Measurements from ENCODE around the gene NTRK2. TPM values are rescaled to one million over a fixed set of nuclear protein-coding genes. Genes with fewer than 3 reads are reported as not detected.

The NTRK2 gene
- total RNA-seq, 4 donors from 2014 or later: 1.1 to 7.3 (median 1.5) TPM

DNA sequence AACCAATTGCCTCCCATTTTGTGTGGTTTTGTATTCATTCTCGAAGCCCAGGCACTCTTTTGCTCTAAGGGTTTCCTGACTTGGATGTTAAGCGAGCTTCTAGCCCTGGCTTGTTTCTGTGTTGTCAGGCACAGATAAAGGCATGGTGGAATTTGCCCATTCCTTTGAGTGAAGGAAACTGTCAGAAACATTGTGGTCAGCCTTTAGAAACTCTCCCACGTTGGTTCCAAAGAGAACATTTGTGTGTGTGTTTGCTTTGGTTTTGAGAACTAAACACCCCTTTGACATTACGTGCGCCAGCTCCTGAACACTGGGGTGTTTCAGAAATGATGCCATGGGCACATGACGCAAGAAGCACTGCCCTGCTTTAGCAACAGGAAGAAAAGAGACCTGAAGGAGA lies 320.9 kb downstream of the NTRK2 start:
- H3K27ac ChIP-seq: no peak overlapping the region
- H3K4me3 ChIP-seq: no peak overlapping the region
- H3K27me3 ChIP-seq: no peaks in the 10 kb centered on the region
- ATAC-seq: no peak
- no peak for DNase-seq
- in situ Hi-C loops (cut with MboI; ENCODE audit: low sequenced_read_pairs in 4 of 4): no loop called here
- no peaks in the 10 kb centered on the region for H3K9me3 ChIP-seq
- H3K4me1 ChIP-seq: no peaks in the 10 kb centered on the region
- H3K36me3 ChIP-seq: no peaks in the 10 kb centered on the region
- intact Hi-C loops (cut with DNase I; ENCODE audit: low total_unique reads): no loop called here
- TF ChIP-seq, protein P1, sequence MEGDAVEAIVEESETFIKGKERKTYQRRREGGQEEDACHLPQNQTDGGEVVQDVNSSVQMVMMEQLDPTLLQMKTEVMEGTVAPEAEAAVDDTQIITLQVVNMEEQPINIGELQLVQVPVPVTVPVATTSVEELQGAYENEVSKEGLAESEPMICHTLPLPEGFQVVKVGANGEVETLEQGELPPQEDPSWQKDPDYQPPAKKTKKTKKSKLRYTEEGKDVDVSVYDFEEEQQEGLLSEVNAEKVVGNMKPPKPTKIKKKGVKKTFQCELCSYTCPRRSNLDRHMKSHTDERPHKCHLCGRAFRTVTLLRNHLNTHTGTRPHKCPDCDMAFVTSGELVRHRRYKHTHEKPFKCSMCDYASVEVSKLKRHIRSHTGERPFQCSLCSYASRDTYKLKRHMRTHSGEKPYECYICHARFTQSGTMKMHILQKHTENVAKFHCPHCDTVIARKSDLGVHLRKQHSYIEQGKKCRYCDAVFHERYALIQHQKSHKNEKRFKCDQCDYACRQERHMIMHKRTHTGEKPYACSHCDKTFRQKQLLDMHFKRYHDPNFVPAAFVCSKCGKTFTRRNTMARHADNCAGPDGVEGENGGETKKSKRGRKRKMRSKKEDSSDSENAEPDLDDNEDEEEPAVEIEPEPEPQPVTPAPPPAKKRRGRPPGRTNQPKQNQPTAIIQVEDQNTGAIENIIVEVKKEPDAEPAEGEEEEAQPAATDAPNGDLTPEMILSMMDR (IDR thresholded peaks at IDR 0.05 in 4 of 5, conservative IDR thresholded peaks at IDR 0.05 in 1 of 5): no peak
- no peak for TF ChIP-seq POLR2A (IDR thresholded peaks at IDR 0.05)

DNA sequence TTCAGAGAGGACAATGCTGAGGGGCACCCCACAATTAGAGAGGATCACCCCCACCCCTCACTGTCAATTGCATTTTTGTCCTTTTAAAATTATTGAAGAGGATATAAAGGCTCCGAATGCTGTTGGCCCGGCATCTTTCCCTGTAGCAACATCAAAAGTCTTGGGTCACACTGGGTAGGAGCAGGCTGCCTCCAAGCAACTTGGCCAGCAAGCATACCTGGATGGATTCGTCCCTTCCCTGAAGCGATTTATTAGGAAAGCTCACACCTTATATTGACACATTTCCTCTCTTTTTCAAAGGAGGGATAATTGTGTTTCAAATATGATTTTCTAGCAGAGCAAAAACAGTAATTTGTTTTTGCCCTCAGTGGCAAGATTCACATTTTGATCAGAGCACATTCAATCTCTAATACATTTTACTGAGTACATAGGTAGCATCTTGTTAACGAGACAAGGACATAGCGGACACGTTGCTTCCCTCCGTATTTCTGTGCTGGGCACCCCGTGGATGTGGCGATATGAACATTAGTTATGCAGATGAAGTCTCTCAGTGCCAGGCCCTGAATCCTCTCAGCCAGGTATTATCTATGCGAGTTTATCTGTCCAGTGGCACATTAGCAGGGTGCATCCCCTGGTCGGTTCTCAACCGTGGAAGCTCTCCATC lies 321.5 kb downstream of the NTRK2 start:
- no peaks in the 10 kb centered on the region for H3K9me3 ChIP-seq
- no peak overlapping the region for H3K27ac ChIP-seq
- ATAC-seq (no peak), DNase-seq (no peak)
- intact Hi-C loops (cut with DNase I; ENCODE audit: low total_unique reads) (no loop called here), in situ Hi-C loops (cut with MboI; ENCODE audit: low sequenced_read_pairs in 4 of 4) (no loop called here)
- no peak overlapping the region for H3K4me3 ChIP-seq
- no peaks in the 10 kb centered on the region for H3K27me3 ChIP-seq
- no peak for TF ChIP-seq POLR2A (IDR thresholded peaks at IDR 0.05)
- TF ChIP-seq, protein P1 (IDR thresholded peaks at IDR 0.05 in 4 of 5, conservative IDR thresholded peaks at IDR 0.05 in 1 of 5): no peak
- H3K36me3 ChIP-seq: no peaks in the 10 kb centered on the region
- no peaks in the 10 kb centered on the region for H3K4me1 ChIP-seq

DNA sequence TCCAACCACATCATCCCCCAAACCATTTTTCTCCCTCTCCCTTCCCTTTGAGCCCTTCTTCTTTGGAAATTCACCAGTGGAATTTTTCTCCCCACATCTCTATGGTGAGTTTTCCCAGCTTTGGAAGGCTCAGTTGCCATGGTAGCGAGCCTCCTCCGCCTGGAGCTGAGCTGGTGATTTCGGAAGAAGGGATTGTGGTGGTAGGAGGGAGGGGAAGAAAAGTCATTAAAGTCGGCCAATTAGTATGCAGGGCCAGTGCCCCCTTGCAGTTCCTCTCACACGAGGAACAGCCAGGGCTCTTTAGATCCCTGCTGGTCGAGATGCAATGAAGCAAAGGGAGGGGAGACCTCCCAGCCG lies 322.0 kb downstream of the NTRK2 start:
- TF ChIP-seq POLR2A (IDR thresholded peaks at IDR 0.05): no peak
- TF ChIP-seq, protein P1 (IDR thresholded peaks at IDR 0.05 in 4 of 5, conservative IDR thresholded peaks at IDR 0.05 in 1 of 5): no peak
- H3K27ac ChIP-seq: no peak overlapping the region
- no peak overlapping the region for H3K4me3 ChIP-seq
- H3K9me3 ChIP-seq: no peaks in the 10 kb centered on the region
- no peak for ATAC-seq
- H3K27me3 ChIP-seq: no peaks in the 10 kb centered on the region
- in situ Hi-C loops (cut with MboI; ENCODE audit: low sequenced_read_pairs in 4 of 4): no loop called here
- H3K36me3 ChIP-seq: no peaks in the 10 kb centered on the region
- H3K4me1 ChIP-seq: no peaks in the 10 kb centered on the region
- intact Hi-C loops (cut with DNase I; ENCODE audit: low total_unique reads): no loop called here
- no peak for DNase-seq

DNA sequence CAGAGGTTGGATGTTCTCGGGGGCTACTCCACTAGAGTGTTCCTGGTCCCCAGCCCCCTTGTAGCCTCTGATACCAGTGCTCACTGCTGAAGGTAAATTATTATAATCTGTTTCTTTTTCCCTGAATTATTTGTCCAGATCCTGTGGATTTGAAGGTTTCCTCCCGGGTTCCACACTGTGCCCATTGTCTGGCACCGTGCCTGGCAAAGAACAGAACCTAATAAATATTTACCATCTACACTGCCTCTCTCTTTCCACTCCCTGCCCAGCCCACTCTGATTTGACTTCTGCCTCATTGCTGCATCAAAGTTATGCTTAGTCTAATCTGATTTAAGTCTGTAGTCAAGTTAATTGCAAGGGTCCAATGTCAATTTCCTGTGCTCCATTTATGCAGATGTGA lies 322.9 kb downstream of the NTRK2 start:
- Histone ChIP-seq H3K4me3 (no peak overlapping the region), H3K9me3 (no peaks in the 10 kb centered on the region), H3K27me3 (no peaks in the 10 kb centered on the region), H3K36me3 (no peaks in the 10 kb centered on the region), H3K27ac (no peak overlapping the region), H3K4me1 (no peaks in the 10 kb centered on the region)
- intact Hi-C loops (cut with DNase I; ENCODE audit: low total_unique reads): no loop called here
- ATAC-seq (no peak), DNase-seq (no peak)
- in situ Hi-C loops (cut with MboI; ENCODE audit: low sequenced_read_pairs in 4 of 4): no loop called here
- TF ChIP-seq, protein P1 (IDR thresholded peaks at IDR 0.05 in 4 of 5, conservative IDR thresholded peaks at IDR 0.05 in 1 of 5): no peak
- no peak for TF ChIP-seq POLR2A (IDR thresholded peaks at IDR 0.05)

DNA sequence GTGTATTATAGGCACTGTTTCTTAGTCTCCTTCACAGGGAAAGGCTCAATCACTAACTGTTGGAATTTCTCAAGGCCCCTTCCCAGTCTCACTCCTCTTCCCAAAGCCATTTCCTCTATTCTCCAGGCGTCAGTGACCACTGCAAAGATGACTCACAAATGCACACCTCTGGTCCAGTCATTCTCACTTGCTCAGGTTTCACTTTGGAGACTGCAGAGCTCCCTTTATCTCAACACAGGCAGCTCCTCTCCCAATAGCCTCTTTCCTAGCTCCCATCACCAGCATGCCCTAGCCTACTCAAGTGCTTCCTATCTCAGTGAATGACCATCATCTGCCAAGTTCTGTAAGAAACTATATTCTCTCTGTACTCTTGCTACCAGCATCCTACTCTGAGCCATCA lies 323.6 kb downstream of the NTRK2 start:
- Histone ChIP-seq H3K27ac (no peak overlapping the region), H3K27me3 (no peaks in the 10 kb centered on the region), H3K4me1 (no peaks in the 10 kb centered on the region), H3K36me3 (no peaks in the 10 kb centered on the region), H3K9me3 (no peaks in the 10 kb centered on the region), H3K4me3 (no peak overlapping the region)
- ATAC-seq (no peak), DNase-seq (no peak)
- in situ Hi-C loops (cut with MboI; ENCODE audit: low sequenced_read_pairs in 4 of 4) (no loop called here), intact Hi-C loops (cut with DNase I; ENCODE audit: low total_unique reads) (no loop called here)
- no peak for TF ChIP-seq POLR2A (IDR thresholded peaks at IDR 0.05)
- TF ChIP-seq, protein P1 (IDR thresholded peaks at IDR 0.05 in 4 of 5, conservative IDR thresholded peaks at IDR 0.05 in 1 of 5): no peak
